Stimulated activated memory B cell treated with anti-CD40 and anti-IgM and Interleukin-4, amounts not matched to agents 10 μg/mL and 1 μg/mL and 100 μg/mL, for 72 hours (primary cell): Measurements from ENCODE around the gene RAD18.

Source experiments
- ATAC-seq: fragments of 150-1000 bp; cut with Tn5 transposase; 2 replicates; pipeline ENCODE4 v1.10.0; 2021
- H3K27ac Mint-ChIP-seq: one replicate; pipeline ENCODE4 v1.8.0; 2022; ENCODE audit warnings: mild to moderate bottlenecking, mixed read lengths
- H3K27me3 Mint-ChIP-seq: one replicate; pipeline ENCODE4 v1.8.0; 2022; ENCODE audit warnings: mixed read lengths
- H3K36me3 Mint-ChIP-seq: one replicate; pipeline ENCODE4 v1.8.0; 2022; ENCODE audit warnings: mixed read lengths
- H3K4me1 Mint-ChIP-seq: one replicate; pipeline ENCODE4 v1.8.0; 2022; ENCODE audit warnings: mixed read lengths
- H3K4me3 Mint-ChIP-seq: one replicate; pipeline ENCODE4 v1.8.0; 2022; ENCODE audit warnings: mild to moderate bottlenecking, moderate library complexity, mixed read lengths
- H3K9me3 Mint-ChIP-seq: one replicate; pipeline ENCODE4 v1.8.0; 2022; ENCODE audit warnings: mixed read lengths

The RAD18 gene

DNA sequence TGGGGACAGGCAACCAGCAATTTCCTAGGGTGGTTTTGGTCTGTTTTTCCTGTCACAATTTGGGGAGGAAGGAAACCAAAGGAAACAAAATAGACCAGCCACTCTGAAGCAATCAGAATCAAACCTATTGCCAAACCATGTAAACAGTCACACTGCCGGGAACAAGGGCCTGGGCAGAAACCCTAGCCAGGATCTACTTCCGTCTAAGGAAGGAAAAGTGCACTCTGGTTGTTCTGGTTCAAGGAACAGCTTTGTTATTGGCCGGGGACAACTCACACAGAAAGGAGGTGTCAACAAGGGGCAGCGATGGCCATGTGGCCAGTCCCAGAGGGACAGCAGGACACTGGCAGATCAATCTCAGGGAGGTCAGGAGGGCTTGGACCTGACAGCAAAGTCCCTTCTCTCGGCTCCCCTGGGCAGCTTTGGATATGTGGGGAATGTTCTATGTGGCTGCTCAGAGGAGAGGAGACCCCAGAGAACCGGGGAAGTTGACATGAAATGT is 17.5 kb upstream of the RAD18 start:
- no peak for ATAC-seq
- peaks cover 6% of the 10 kb centered on the region for H3K9me3 Mint-ChIP-seq
- H3K4me1 Mint-ChIP-seq, result peaks cover 8% of the 10 kb centered on the region
- peaks cover 36% of the 10 kb centered on the region for H3K27me3 Mint-ChIP-seq
- H3K27ac Mint-ChIP-seq, result no peak overlapping the region
- no peak overlapping the region for H3K4me3 Mint-ChIP-seq
- H3K36me3 Mint-ChIP-seq, result no peaks in the 10 kb centered on the region

GRCh38 chr3:8979262-8979661 is 16.0 kb upstream of the RAD18 start:
- no peak for ATAC-seq
- peaks cover 8% of the 10 kb centered on the region for H3K4me1 Mint-ChIP-seq
- no peak overlapping the region for H3K4me3 Mint-ChIP-seq
- peaks cover 6% of the 10 kb centered on the region for H3K9me3 Mint-ChIP-seq
- H3K36me3 Mint-ChIP-seq, result no peaks in the 10 kb centered on the region
- H3K27me3 Mint-ChIP-seq, result peaks cover 36% of the 10 kb centered on the region
- no peak overlapping the region for H3K27ac Mint-ChIP-seq

DNA sequence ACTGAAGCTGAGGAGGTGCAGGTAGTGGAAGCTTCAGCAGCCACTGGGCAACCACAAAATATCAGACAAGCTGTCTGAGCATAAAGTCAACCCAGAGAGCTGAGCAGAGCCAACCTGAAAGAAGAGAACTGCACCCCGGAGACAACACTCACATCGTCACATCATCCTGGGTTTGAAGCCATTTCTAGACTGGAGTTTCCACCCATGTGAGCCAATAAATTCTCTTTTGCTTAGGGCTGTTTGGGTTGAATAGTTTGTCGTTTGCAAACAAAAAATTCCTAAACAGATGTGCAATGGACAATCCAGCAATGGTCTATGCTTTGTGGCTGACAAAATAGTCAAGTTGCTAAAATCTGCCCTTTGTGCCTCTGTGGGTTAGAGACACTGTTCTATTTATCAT is 15.3 kb upstream of the RAD18 start:
- no peak for ATAC-seq
- Mint-ChIP-seq H3K4me3 (no peak overlapping the region), H3K4me1 (peaks cover 8% of the 10 kb centered on the region), H3K9me3 (peaks cover 6% of the 10 kb centered on the region), H3K27me3 (peaks cover 29% of the 10 kb centered on the region), H3K36me3 (no peaks in the 10 kb centered on the region), H3K27ac (no peak overlapping the region)

DNA sequence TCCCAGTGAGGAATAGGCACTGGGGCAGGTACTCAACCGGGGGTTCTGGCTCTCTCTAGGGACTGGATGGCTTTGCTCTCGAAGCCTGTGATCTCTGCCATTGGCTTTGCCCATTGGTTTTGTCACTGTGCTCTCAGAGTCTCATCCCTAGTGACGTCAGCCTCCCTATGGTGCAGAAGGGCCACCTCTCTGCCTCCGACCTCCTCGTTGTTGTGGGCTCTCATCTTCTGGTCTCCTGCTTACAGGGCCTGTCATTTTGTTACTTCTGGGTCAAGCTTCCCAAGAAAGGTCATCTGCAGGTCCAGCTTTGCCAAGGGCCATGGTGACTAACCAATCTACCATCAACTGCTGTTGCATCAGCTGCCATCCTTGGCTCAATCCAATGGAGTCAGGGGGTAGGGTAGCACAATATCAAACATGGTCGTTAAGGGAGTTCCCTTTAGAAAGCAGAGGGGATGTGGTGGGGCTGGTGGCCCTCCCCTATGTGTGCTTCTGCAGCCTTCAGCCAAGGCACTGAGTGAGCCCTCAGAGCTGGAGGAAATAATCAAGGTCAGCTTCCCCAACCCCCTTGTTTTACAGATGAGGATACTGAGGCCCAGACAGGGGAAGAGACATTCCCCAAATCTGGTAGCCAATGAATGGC is 13.4 kb upstream of the RAD18 start:
- no peak for ATAC-seq
- H3K36me3 Mint-ChIP-seq, result no peaks in the 10 kb centered on the region
- peaks cover 6% of the 10 kb centered on the region for H3K9me3 Mint-ChIP-seq
- peaks cover 22% of the 10 kb centered on the region for H3K27me3 Mint-ChIP-seq
- no peaks in the 10 kb centered on the region for H3K4me1 Mint-ChIP-seq
- H3K27ac Mint-ChIP-seq, result no peak overlapping the region
- no peak overlapping the region for H3K4me3 Mint-ChIP-seq

GRCh38 chr3:8975081-8976020 is 12.1 kb upstream of the RAD18 start:
- H3K4me1 Mint-ChIP-seq, result peaks cover 6% of the 10 kb centered on the region
- H3K4me3 Mint-ChIP-seq, result no peak overlapping the region
- H3K9me3 Mint-ChIP-seq, result peaks cover 6% of the 10 kb centered on the region
- no peaks in the 10 kb centered on the region for H3K36me3 Mint-ChIP-seq
- peaks cover 9% of the 10 kb centered on the region for H3K27me3 Mint-ChIP-seq
- no peak overlapping the region for H3K27ac Mint-ChIP-seq
- ATAC-seq, result no peak

DNA sequence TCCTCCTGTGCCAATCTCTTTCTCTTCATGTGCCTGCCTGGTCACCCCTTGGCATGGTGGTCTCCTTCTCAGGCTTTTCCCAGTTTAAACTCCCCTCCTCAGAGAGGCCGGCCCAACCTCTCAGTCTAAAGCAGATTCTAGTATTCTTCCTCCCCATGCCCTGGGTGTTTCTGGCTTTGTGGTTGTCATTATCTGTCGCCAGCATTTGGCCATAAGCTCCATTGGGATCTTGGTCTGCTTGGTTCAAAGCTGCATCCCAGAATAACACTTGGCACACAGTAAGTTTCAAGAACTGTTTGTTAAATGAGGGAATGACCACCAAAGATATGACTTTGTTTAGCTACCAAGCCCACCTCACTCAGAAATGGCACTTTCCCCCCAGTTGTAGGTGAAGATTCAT is 11.2 kb upstream of the RAD18 start:
- Mint-ChIP-seq H3K4me1 (peaks cover 6% of the 10 kb centered on the region), H3K36me3 (no peaks in the 10 kb centered on the region), H3K9me3 (peaks cover 2% of the 10 kb centered on the region), H3K27ac (no peak overlapping the region), H3K27me3 (no peaks in the 10 kb centered on the region), H3K4me3 (no peak overlapping the region)
- no peak for ATAC-seq

DNA sequence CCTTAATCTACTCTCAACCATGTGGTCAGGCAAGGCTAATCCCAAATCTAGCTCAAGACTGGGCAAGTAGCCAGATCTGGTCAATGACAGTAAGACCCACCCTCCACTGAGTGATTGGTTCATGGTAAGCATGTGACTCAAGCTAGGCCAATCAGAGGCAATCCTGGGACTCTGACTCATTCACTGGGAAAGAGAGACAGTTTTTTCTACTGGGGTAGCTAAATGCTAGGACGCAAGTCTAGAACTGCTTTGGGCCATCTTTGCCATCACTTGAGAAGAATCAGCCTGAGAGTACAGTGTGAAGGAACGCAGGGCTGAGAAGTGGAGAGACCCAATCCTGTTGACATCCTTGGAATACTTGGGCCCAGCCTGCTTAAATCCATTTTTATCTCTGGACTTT is 9.4 kb upstream of the RAD18 start:
- H3K36me3 Mint-ChIP-seq, result no peaks in the 10 kb centered on the region
- no peak overlapping the region for H3K27ac Mint-ChIP-seq
- H3K4me3 Mint-ChIP-seq, result no peak overlapping the region
- ATAC-seq, result no peak
- peaks cover 11% of the 10 kb centered on the region for H3K27me3 Mint-ChIP-seq
- H3K4me1 Mint-ChIP-seq, result peaks cover 6% of the 10 kb centered on the region
- no peaks in the 10 kb centered on the region for H3K9me3 Mint-ChIP-seq

DNA sequence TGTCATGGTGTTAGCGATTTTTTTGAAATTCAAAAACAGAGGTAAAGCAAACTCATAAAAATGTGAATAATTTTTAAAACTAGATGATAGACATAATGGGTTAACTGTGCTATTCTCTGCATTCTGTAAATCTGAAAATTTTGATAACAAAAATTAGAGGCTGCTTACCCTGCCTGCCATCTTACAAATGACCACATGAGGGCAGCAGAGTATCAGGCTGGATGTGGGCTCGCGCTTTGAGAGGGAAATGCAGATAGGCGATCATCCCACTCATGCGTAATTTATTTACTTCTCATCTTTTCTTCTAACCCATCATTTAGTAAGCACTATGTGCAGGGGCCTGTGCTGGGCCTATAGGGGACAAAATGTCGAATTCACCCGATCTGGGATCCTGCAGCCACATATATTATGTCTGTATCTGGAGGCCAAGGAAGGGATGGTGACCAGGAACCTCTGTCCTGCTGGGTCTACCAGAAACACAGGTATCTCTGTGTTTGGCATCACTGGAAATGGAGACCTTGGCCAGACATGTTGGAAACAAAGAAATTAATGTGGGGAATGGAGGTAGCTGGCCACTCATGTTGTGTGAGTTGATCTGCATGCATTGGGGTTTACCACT is 7.8 kb upstream of the RAD18 start:
- Mint-ChIP-seq H3K27me3 (peaks cover 11% of the 10 kb centered on the region), H3K36me3 (no peaks in the 10 kb centered on the region), H3K4me1 (peaks cover 6% of the 10 kb centered on the region), H3K27ac (no peak overlapping the region), H3K4me3 (no peak overlapping the region), H3K9me3 (no peaks in the 10 kb centered on the region)
- peak; percentile 72 for ATAC-seq

DNA sequence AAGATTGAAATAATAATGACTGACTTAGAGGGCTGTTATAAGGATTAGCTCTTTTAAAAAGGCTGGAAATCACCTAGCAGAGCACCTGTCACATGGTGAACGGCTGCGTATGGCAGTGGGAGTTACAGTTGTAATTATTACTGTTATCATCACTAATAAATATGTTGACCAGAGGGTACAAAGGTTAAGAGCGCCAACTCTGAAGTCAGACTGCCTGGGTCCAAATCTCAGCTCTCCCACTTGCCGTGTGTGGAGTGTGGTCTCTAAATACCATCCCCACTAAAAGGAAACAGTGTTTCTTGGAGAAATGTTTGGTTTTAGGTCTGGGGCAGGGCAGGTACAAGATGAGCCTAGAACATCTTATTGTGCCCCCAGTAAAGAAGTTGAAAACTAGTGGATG is 6.0 kb upstream of the RAD18 start:
- H3K4me3 Mint-ChIP-seq, result no peak overlapping the region
- peaks cover 6% of the 10 kb centered on the region for H3K4me1 Mint-ChIP-seq

GRCh38 chr3:8968375-8968882 is 5.2 kb upstream of the RAD18 start:
- H3K27me3 Mint-ChIP-seq, result peaks cover 11% of the 10 kb centered on the region
- no peak overlapping the region for H3K4me3 Mint-ChIP-seq
- no peak overlapping the region for H3K27ac Mint-ChIP-seq
- no peak for ATAC-seq
- peaks cover 6% of the 10 kb centered on the region for H3K4me1 Mint-ChIP-seq
- no peaks in the 10 kb centered on the region for H3K36me3 Mint-ChIP-seq
- no peaks in the 10 kb centered on the region for H3K9me3 Mint-ChIP-seq

More for the DNA sequence above, 6.0 kb upstream of the RAD18 start:
- H3K27me3 Mint-ChIP-seq, result peaks cover 11% of the 10 kb centered on the region
- no peak for ATAC-seq
- H3K36me3 Mint-ChIP-seq, result no peaks in the 10 kb centered on the region
- no peaks in the 10 kb centered on the region for H3K9me3 Mint-ChIP-seq
- no peak overlapping the region for H3K27ac Mint-ChIP-seq

DNA sequence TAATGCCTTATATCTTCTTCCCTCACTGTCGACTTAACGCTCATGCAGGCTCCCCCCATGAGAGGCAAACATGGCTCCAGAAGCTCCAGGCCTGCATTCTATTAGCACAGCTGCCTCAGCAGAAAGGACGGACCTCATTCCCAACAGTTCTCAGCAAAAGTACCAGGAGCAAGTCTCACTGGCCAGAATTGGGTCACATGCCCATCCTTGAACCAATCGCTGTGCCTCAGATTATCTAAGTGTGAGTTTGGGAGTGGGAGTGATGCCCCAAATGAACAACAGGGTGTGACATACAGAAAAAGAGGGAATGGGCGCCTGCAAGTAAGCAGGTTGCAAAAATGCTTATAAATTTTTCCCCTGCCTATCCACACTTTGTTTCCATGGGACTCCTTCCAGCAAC is 4.3 kb upstream of the RAD18 start:
- no peak overlapping the region for H3K4me3 Mint-ChIP-seq
- H3K36me3 Mint-ChIP-seq, result no peaks in the 10 kb centered on the region
- peaks cover 11% of the 10 kb centered on the region for H3K27me3 Mint-ChIP-seq
- no peaks in the 10 kb centered on the region for H3K9me3 Mint-ChIP-seq
- ATAC-seq, result no peak
- H3K27ac Mint-ChIP-seq, result no peak overlapping the region
- peaks cover 9% of the 10 kb centered on the region for H3K4me1 Mint-ChIP-seq

GRCh38 chr3:8966820-8967348 is 3.6 kb upstream of the RAD18 start:
- Mint-ChIP-seq H3K9me3 (no peaks in the 10 kb centered on the region), H3K36me3 (no peaks in the 10 kb centered on the region), H3K4me1 (peaks cover 16% of the 10 kb centered on the region), H3K4me3 (no peak overlapping the region), H3K27me3 (peaks cover 11% of the 10 kb centered on the region), H3K27ac (no peak overlapping the region)
- no peak for ATAC-seq

GRCh38 chr3:8966150-8966819 is 3.0 kb upstream of the RAD18 start:
- no peak for ATAC-seq
- no peaks in the 10 kb centered on the region for H3K9me3 Mint-ChIP-seq
- no peak overlapping the region for H3K27ac Mint-ChIP-seq
- H3K27me3 Mint-ChIP-seq, result peaks cover 11% of the 10 kb centered on the region
- H3K4me3 Mint-ChIP-seq, result no peak overlapping the region
- H3K4me1 Mint-ChIP-seq, result peaks cover 19% of the 10 kb centered on the region
- H3K36me3 Mint-ChIP-seq, result no peaks in the 10 kb centered on the region

DNA sequence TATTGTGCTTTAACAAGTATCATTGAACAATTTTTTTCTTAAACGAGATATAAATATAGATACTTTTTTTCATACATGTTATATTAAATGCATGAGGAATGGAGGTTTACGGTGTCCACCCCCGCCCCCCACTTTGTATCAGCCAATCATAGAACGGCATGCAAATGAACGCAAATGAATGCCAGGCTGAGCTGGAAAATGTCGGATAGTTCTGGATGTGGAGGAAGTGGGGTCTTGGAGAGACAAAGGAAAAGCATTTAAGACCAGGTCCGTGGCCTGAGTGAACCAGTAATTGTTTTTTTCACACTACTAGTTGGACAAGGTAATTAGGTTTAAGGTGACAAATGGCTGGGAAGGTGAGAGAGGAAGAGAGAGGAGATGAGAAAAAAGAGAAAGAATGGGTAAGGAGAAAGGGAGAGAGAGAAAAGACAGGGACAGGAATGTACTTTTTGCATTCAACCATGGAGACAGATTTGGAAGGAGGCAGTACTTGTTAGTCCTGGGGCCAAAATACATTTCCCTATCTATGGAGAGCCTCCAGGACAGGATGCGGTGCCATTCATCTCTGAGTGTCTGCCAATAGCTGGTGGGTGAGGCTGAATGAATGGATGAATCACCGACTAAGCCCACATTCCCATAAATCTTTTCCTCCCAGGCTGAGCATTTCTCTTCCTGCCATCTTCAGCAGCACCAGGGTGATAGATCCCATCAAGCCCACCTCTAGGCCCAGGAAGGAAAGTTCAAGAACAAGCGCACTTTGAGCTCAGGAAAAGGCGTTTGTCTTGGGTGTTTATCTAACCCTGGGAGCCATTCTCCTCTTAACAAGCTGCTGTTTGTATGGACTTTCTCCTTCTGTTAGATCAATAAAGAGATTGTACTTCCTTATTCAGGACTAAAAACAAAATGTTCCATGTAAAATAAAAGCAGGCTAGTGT is 1.4 kb upstream of the RAD18 start:
- no peak overlapping the region for H3K4me3 Mint-ChIP-seq
- ATAC-seq, result no peak
- H3K36me3 Mint-ChIP-seq, result peaks cover 4% of the 10 kb centered on the region
- H3K4me1 Mint-ChIP-seq, result peaks cover 24% of the 10 kb centered on the region
- H3K9me3 Mint-ChIP-seq, result no peaks in the 10 kb centered on the region
- H3K27ac Mint-ChIP-seq, result no peak overlapping the region
- H3K27me3 Mint-ChIP-seq, result peaks cover 11% of the 10 kb centered on the region
